ENCODE results near the gene TTLL8.

Gene TTLL8

DNA sequence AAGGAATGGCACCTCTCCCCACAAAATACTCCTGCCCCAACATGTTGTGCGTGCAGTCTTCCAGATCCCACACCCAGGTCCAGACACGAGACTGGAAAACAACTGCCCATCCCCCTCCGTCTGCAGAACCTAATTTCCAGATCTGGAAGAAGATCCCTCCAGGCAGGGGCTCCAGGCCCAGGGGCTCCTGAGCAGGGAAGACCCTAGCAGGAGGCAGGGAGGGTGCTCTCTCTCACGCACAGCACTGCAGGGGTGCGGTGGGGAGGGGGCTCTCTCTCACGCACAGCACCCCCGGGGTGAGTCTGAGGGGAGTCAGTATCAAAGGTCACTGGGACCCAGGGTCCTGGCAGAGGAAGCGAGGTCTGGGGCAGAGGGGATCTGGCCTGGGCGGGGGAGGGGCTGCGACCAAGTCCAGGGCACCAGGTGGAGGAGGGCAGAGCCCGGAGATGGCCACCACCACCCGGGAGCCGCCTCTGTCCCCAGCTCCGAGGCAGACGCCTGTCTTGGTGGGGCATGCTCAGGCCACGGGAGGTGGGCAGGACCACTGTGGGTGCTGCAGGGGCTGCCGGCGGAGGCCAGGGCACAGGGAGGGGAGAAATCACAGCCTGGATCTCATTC, 25.5 kb upstream of the TTLL8 start:
- DNase-seq (ENCODE audit: low read depth in 2 of 2) = no peak

DNA sequence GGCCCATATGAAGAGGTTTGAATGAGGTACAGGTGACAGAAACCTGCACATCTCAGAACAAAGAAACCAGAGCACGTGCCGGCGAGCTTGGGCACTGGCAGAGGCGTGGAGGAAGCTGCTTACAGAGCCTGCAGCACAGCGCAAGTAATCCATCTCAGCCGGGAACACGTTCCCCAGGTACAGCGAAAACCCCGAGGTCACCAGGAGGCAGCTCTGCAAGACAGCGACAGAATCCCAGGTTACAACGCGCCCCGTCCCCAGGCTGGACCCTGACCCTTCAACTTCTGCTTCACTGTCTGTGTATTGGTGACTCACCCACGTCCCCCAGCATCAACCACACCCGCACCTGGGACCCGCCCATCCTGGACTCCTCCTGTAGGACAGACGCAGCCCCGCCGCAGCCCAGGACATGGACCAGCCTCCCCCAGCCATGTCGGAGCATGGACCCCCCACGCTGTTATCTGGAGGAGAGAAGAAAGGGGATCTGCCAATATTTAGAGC, 24.9 kb upstream of the TTLL8 start:
- no peak for DNase-seq (ENCODE audit: low read depth in 2 of 2)

DNA sequence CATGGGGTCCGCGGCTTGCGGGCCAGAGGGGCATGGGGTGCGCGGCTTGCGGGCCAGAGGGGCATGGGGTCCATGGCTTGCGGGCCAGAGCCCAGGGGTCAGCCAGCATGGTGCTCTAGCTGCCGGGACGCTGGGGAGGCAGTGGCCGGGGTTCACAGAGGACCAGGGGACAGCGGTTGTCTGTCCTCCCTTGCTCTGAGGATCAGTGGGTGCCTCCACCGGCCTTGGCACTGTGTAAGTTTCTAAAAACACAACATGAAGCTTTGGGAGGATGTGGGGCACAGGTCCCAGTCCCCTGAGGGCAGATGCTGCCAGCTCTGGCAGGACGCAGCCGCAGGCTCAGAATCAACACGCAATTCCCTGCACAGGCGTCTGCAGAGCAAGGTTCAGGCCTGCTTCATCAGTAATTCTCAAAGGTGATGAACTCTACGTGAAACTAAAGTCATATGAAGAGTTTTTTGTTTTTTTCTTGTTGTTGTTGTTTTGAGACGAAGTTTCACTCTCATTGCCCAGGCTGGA, 24.2 kb upstream of the TTLL8 start:
- no peak for DNase-seq (ENCODE audit: low read depth in 2 of 2)

DNA sequence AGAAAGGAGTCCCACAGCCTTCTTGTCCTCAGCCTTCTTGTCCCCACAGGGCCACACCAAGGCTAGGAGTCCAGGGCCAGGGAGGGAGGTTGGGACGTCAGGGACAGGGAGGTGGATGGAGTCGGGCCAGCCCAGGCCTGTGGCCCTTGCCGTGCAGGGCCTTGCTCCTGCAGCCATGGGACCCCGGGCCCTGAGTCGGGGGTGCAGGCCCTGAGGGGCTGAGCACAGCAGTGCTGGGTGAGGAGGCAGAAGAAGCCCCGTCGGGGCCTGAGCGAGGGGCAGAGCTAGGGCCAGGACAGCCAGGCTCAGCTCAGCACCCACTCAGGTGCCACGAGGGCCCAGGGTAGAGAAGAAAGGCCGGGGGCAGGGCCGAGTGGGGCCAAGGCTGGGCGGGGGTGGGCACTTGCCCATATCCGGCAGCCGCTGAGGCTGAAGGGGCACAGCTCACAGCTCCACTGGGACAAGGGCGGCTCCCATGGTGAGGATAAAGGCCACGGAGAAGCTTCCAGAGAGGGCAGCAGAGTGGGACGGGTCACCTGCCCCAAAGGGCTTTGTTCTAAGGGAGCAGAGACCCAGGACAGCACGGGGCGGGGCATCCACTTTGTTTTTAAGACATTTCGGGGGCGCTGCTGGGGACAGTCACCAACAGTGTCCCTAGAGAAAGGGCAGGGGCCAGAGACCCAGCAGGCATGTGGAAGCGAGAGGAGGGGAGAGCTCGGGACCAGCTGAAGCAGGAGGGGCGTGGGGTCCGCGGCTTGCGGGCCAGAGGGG, 23.5 kb upstream of the TTLL8 start:
- no peak for DNase-seq (ENCODE audit: low read depth in 2 of 2)

DNA sequence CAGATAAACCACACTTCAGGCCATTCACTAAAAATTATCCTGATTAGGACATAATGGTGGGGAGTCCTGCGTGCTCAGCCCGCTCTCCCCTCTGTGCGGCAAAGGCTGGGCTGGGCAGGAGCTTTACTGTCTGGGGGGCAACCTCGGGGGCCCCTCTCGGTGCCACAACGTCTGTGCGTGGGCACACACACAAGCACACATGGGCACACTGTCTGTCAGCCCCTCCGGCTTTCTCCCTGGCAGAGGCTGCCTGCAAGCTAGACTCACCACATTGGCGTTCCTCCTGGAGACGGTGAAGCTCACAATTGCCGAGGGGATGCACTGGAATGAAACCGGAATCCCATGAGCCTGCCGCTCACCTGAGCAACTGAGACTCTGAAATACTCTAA, 22.0 kb upstream of the TTLL8 start:
- no peak for DNase-seq (ENCODE audit: low read depth in 2 of 2)

DNA sequence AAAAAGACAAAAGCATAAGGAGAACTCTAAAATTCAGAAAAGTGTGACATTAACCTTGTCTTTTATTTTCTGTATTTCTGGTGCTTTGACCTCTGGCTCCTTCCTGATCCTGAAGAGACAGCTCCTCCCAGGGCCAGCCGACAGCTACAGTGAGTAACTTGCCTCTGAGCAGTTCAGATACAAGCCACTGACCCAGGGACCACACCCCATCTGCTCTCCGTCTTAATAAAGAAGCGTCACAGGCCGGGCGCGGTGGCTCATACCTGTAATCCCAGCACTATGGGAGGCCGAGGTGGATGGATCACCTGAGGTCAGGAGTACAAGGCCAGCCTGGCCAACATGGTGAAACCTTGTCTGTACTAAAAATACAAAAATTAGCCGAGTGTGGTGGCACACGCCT, 20.7 kb upstream of the TTLL8 start:
- no peak for DNase-seq (ENCODE audit: low read depth in 2 of 2)

DNA sequence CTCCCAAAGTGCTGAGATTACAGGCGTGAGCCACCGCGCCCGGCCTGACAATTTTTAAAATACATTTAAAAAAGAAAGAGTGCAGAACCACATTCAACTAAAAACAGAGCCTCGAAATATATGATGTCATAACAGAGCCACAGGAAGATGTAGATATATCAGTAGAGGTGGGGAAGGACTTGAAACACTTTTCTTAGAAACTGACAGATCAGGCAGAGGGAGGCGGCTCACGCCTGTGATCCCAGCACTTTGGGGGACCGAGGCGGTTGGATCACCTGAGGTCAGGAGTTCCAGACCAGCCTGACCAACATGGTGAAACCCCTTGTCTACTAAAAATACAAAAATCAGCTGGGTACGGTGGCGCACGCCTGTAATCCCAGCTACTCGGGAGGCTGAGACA, 20.1 kb upstream of the TTLL8 start:
- DNase-seq (ENCODE audit: low read depth in 2 of 2) = no peak

DNA sequence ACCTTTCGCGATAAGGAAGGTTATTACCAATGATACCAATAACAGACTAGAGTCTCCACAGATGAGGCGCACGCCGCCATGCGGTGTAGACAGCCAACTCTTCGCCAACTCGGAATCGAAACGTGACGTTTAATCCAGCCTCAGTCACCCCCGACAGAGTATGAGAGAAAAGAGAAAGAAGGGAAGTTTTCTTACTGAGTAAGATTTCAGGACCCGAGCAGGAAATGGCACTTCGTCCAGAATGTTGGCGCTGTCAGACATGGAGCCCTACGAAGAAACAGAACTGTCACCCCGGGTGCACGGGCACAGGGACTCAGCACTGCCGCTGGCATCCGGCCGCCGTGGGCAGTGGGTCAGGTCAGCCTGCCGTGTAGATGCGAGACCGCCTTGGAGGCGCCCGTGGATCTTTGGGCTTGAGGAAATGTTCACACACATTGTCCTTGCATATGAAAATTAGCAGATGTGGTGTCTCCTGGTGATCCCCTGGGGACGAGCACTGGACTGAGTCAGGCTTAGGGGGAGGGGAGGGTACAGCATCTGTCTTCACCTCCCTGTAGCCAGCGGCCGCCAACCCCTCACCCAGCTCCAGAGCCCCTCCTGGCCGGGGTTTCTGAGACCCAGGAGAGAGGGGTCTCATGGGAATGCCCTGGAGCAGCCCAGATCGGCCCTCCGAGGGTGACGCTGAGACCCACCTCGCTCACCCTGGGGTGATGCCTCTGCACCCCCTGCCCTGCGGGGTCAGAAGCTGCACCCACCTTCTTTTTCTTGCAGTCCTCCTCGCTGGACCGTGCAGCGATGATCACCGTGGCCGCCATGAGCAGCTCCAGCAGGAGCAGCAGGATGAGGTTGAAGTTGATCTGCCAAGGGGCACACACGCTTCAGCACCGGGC, 18.8 kb upstream of the TTLL8 start:
- DNase-seq (ENCODE audit: low read depth in 2 of 2) = no peak

DNA sequence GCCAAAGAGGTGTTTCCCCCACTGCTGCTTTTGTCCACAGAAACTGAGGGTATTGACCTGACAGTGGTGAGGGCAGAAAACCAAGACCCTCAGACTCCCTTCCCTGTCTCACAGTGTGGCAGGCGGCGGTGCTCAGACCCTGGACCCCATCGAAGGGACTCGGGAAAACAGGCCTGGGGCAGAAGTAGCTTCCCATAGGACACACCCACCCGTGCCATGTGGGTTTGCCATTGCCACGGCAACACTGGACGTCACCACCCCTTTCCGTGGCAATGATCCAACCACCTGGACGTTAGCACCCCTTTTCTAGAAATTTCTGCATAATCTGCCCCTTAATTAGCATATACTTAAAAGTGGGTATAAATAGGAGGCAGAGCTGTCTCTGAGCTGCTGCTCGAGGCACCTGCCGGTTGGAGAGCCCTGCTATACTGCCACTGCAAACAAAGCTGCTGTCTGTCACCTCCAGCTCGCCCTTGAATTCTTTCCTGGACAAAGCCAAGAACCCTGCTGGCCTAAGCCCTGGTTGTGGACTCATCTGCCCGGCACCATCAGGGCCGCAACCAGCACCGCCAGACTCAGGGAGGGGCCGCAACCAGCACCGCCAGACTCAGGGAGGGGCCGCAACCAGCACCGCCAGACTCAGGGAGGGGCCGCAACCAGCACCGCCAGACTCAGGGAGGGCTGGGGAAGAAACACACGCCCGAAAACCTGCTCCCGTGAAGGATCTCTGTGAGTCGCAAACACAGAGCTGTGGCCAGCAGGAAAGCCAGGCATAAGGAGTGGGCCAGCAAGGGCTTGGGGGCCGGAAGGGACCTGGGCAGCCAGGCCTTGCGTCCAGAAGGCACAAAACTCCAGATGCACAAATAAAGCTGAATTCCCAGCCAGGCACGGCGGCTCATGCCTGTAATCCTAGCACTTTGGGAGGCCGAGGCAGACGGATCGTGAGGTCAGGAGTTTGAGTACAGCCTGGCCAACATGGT, 16.7 kb upstream of the TTLL8 start:
- no peak for DNase-seq (ENCODE audit: low read depth in 2 of 2)

DNA sequence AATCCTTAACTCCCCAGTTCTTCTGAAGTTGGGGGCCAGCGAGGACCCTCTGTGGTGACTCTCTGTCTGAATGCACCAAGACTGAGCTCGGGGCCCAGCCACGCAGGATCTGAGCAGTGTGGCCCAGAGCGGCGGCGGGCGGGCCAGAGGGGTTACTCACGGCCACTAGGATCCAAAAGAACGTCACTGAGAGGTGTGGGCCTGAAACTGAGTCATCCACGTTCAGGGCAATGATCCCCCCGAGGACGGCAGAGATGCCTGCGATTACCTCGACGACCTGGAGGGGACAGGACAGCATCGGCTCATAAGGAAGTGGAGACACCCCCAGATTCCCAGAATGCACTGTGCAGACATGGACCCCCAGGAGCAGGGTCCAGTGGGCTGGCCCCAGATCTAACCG, 16.0 kb upstream of the TTLL8 start:
- no peak for DNase-seq (ENCODE audit: low read depth in 2 of 2)

DNA sequence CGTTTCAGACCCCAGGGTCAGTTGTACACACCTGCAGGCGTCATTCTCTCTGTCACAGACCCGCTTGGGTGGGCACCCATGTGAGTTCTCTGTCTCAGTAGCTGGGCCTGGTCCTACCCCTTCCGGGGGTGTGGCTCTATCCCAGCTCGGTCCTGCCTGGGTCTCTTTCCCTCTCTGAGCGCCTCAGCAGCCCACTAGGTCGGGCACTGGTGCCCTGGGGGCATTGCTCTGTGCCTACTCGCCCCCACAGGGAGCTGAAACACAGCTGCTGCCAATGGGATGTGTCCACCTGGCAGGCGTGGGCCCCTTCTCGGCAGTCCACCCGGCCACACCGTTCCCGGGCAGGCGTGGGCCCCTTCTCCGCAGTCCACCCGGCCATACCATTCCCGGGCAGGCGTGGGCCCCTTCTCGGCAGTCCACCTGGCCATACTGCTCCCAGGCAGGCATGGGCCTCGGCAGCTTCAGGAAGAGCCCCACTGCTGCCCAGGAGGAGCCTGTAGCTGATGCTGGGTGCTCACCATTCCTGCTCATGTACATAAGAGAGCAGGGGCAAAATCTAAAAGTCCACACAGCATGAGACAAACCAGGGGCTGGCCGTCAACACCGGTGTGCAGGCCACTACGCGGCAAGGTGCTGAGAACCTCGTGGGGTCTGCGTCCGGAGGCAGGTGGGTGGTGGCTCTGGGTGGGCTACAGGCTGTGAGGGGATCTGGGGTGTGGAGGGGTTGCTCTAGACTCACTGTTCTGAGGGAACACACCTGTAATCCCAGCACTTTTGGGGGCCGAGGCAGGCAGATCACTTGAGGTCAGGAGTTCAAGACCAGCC, 14.8 kb upstream of the TTLL8 start:
- no peak for DNase-seq (ENCODE audit: low read depth in 2 of 2)

DNA sequence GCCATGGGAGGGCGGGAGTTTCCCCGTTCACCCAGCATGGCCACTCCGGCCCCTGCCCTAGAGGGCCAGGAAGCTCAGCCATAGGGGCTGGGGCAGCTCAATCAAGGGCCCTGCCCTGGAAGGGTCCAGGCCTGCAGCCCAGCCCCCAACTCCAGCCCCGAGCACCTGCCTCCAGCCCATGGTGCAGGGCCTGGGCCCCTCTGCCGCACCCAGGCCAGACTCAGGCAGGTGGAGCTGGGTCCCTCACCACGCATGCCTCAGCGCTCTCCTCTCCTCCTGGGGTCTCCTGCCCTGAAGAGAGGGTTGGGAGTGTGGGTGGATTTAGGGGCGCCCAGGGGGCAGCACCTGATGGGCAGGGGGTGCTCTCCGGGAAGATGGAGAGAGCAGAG, 14.1 kb upstream of the TTLL8 start:
- DNase-seq (ENCODE audit: low read depth in 2 of 2) = no peak

DNA sequence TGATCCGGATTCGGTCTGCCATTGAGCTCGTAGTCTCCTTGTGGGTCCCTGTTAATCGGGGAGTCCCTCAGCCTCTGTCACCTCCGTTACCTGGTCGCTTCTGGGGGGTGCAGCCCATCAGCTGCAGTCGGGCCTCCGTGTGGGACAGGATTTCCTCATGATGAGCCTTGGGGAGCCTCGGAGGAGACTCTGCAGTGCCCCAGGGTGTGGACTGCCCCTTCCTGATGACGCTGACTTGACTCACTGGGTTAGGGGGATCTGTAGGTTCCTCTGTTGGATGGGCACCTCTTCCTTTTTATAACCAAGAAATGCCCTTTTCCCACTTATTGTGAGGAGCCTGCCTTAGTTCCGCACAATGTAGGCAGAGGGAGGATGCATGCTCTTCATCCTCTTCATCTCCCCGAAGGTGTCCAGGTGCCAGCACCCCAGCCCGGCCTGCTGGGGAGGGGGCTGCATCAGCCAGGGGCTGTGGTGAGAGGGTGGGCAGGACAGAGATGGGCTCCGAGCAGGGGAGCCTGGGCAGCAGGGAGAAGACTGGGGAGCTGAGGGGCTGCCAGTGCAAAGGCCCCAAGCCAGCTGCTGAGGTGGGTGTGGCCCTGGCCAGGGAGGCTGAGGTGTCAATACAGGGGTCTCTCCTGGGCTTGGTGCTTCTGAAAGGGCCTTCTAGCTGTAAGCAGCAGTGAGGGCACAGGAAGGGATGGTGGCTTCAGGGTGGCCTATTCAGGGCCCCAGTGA, 13.5 kb upstream of the TTLL8 start:
- DNase-seq (ENCODE audit: low read depth in 2 of 2) = no peak

DNA sequence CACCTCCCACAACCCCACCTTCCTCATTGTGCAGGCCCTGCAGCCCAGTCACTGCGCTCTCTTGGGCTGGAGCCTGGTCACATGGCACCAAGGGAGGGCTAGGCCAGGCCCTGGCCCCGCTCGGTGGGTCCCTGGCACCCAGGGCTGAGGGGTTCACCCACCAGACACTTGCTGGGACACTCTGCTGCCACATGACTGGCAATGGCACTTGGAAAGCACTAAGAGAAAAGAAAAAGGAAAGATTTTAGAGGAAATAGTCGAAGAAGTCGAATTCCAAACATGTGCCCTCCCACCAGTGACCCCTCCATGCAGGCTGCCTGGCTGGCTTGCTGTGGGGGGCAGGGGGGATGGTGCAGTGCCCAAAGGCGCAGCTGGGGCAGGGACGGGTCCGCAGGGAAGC, 12.3 kb upstream of the TTLL8 start:
- DNase-seq (ENCODE audit: low read depth in 2 of 2) = no peak

DNA sequence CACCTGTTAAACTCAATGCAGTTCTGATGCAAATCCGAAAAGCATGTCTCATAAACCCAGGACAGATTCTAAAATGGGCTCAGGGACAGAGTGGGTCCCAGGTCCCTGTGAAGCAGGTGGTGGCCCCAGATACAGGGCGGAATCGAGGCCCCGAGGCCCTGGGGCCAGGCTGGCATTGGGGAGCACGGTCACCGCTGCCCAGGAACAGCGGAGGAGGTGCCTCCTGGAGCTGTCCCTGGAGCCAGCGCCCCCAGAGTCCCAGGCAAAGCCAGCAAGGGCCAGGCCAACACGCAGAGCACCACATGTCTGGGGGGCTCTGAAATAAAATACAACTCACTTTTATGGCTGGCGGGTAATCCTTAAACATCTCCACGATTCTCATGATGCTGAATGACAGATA, 10.0 kb upstream of the TTLL8 start:
- no peak for DNase-seq (ENCODE audit: low read depth in 2 of 2)

DNA sequence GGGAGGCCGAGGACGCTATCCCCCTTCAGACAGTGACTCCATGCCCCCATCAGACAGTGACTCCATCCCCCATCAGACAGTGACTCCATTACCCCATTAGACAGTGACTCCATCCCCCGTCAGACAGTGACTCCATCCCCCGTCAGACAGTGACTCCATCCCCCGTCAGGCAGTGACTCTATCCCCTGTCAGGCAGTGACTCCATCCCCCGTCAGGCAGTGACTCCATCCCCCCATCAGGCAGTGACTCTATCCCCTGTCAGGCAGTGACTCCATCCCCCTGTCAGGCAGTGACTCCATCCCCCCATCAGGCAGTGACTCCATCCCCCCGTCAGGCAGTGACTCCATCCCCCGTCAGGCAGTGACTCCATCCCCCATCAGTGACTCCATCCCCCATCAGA, 9.1 kb upstream of the TTLL8 start:
- no peak for DNase-seq (ENCODE audit: low read depth in 2 of 2)

DNA sequence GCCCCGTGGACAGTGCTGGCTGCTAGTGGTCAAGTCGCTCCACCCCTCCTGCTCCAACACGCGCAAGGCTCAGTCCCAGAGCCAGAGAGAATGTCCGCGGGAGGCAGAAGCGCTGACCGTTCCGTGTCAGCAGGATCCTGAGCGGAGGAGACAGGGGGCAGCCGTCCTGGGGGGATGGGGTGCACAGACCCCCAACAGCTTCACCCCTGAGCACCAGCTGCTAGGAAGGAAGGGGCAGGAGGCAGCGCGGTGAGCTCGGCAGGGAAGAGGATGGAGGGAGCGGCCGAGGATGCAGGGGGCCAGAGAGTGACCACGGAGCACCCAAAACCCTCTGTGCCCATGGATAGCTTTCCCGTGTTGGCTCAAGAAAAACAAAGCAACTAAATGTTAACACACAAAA, 6.4 kb upstream of the TTLL8 start:
- DNase-seq (ENCODE audit: low read depth in 2 of 2) = no peak

DNA sequence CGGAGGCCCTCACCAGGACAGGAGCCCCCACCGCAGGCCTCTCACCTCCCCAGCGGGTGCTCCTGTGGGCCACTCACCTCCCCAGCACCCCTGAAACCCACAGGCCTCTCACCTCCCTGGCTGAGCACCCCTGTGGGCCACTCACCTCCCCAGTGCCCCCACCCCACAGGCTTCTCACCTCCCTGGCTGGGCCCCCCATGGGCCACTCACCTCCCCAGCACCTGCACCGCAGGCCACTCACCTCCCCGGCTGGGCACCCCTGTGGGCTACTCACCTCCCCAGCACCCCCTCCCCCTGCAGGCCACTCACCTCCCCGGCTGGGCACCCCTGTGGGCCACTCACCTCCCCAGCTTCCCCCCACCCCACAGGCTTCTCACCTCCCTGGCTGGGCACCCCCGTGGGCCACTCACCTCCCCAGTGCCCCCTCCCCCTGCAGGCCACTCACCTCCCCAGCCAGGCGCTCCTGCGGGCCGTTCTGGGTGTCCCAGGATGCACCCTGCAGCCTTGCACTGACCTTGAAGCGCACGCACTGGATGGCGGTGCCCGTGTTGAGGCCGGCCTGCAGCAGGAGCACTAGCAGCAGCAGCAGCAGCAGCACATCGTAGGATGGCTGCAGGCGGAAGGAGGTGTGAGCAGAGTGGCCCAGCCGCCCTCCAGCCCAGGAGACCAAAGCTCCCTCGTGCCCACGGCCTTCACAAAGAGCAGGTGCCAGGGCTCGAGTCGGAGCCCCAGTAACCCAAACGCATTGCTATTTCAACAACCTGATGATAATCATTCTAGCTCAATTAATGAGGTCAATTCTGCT, 5.7 kb upstream of the TTLL8 start:
- no peak for DNase-seq (ENCODE audit: low read depth in 2 of 2)

Measured in stimulated activated CD8-positive, alpha-beta memory T cell treated with anti-CD3 and anti-CD28 coated beads, Interleukin-15, amount 100 ng/mL, for 48 hours (primary cell).